ENCODE data around the gene HAAO. TPM values are rescaled to one million over a fixed set of nuclear protein-coding genes. Genes with fewer than 3 reads are reported as not detected.

The HAAO gene
- total and polyA plus RNA-seq, 2 of the 8 experiments (the other 6 are each of a cell fraction or from before 2014, with no cell fraction given), result 2.5 to 7.0 TPM

DNA sequence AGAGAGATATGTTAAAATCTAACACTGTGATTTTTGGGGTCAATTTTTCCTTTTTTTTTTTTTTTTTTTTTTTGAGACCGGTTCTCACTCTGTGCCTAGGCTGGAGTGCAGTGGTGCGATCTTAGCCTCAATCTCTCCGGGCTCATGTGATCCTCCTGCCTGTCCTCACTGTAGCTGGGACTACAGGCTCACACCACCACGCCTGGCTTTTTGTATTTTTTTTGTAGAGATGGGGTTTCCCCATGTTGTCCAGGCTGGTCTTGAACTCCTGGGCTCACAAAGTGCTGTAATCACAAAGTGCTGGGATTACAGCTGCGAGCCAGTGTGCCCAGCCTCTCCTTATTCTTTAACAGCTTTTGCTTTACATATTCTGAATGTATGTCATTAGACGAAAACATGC, 2.9 kb upstream of the HAAO start:
- no peaks in the 10 kb centered on the region for H3K9me3 ChIP-seq (ENCODE audit: insufficient read depth in 2 of 2, low read depth in 1 of 2, low read length in 1 of 2)
- no peak overlapping the region for H4K8ac ChIP-seq (ENCODE audit: extremely low read depth, insufficient read depth, low read length)
- H2BK20ac ChIP-seq (ENCODE audit: low read length), result no peak overlapping the region
- H3K27me3 ChIP-seq (replicated peaks in 1 of 4; ENCODE audit: control insufficient read depth in 3 of 4, extremely low read depth in 1 of 4, insufficient read depth in 3 of 4, low read length in 3 of 4), result peaks cover 0 to 18% (median 14%) of the 10 kb centered on the region in 4 experiments; a peak in 6 of 7 replicates
- DNase-seq (ENCODE audit: low read depth in 1 of 2, low spot score in 2 of 2), result no peak
- peaks cover 2 to 6% (median 4%) of the 10 kb centered on the region in 4 experiments; a peak in 6 of 7 replicates for H3K4me1 ChIP-seq (replicated peaks in 1 of 4; ENCODE audit: control insufficient read depth in 3 of 4, insufficient read depth in 4 of 4, low read length in 3 of 4)
- H3K79me2 ChIP-seq (ENCODE audit: control insufficient read depth in 1 of 2, insufficient read depth in 2 of 2, low read length in 2 of 2), result no peaks in the 10 kb centered on the region
- H2BK5ac ChIP-seq (ENCODE audit: low read depth, low read length), result no peak overlapping the region
- H3K23ac ChIP-seq (ENCODE audit: insufficient read length), result no peak overlapping the region
- ChIA-PET CTCF (ENCODE audit: partially characterized antibody) (interaction anchor here (0.9 to 2.2 kb wide), 7 partner anchors 11 to 153 kb away, joined by 3 to 9 read pairs (median 6); no protein-coding TSS in a partner anchor), POLR2A (ENCODE audit: partially characterized antibody) (interaction anchor here (1.7 to 5.9 kb wide), 2 partner anchors 15 to 16 kb away, joined by 5 to 61 read pairs; no protein-coding TSS in a partner anchor)
- H2BK120ac ChIP-seq (replicated peaks; ENCODE audit: low read depth, low read length), result no peak overlapping the region
- no peak overlapping the region for H3K56ac ChIP-seq (replicated peaks; ENCODE audit: insufficient read length, low read depth, low read length)
- H3K79me1 ChIP-seq (ENCODE audit: low read depth, low read length), result no peaks in the 10 kb centered on the region
- WGBS, 2 experiments (ENCODE audit: extremely low coverage in 1 of 2, insufficient coverage in 1 of 2, insufficient read length in 1 of 2, insufficient replicate concordance in 2 of 2, low coverage in 1 of 2, low lambda C conversion rate in 2 of 2, missing lambda C conversion rate in 1 of 2), result 94% methylated on average over 6 of the region's 6 CpGs; no CpG with 5 or more reads in 1 of the 2 experiments
- no peak overlapping the region for H3K4me2 ChIP-seq (ENCODE audit: insufficient read depth in 1 of 2, low read depth in 2 of 2, low read length in 2 of 2)
- H2BK12ac ChIP-seq (ENCODE audit: low read depth, low read length), result no peak overlapping the region
- FAIRE-seq, result no peak
- H3K4ac ChIP-seq (replicated peaks; ENCODE audit: insufficient read length, low read depth, low read length), result no peak overlapping the region
- H4K20me1 ChIP-seq (replicated peaks in 1 of 2; ENCODE audit: control insufficient read depth in 1 of 2, insufficient read depth in 2 of 2, low read length in 2 of 2), result no peaks in the 10 kb centered on the region
- no peak overlapping the region for H3K14ac ChIP-seq (ENCODE audit: insufficient read length)
- H2BK15ac ChIP-seq (ENCODE audit: low read length), result no peak overlapping the region
- no peak overlapping the region for H3K27ac ChIP-seq (ENCODE audit: low read depth, low read length)
- no peak overlapping the region for H2AK5ac ChIP-seq (ENCODE audit: low read depth, low read length)
- no peak overlapping the region for H4K5ac ChIP-seq (ENCODE audit: insufficient read length, low read depth, low read length)
- no peak overlapping the region for H3K4me3 ChIP-seq (ENCODE audit: extremely low read depth in 1 of 4, insufficient read depth in 2 of 4, low read depth in 3 of 4, low read length in 4 of 4)
- H3K9ac ChIP-seq (replicated peaks in 1 of 4; ENCODE audit: extremely low read depth in 1 of 4, low read depth in 3 of 4, low read length in 3 of 4), result no peak overlapping the region
- no peak overlapping the region for H2AFZ ChIP-seq (ENCODE audit: low read length)
- no peak overlapping the region for H3K18ac ChIP-seq (ENCODE audit: extremely low read depth, low read length)
- no peaks in the 10 kb centered on the region for H3K36me3 ChIP-seq (ENCODE audit: control insufficient read depth in 2 of 4, insufficient read depth in 4 of 4, low read length in 3 of 4)
- H4K91ac ChIP-seq (replicated peaks; ENCODE audit: insufficient read length, low read length), result no peak overlapping the region
- H3K23me2 ChIP-seq (ENCODE audit: low read depth, low read length), result peaks cover 9% of the 10 kb centered on the region; the same call in 1 of the 2 replicates
- TF ChIP-seq SIRT6 (IDR thresholded peaks at IDR 0.05; ENCODE audit: low read length) (no peak), SP1 (IDR thresholded peaks at IDR 0.05; ENCODE audit: low read depth, low read length) (no peak), PHF8 (conservative IDR thresholded peaks at IDR 0.05; ENCODE audit: low read depth, low read length) (no peak), RBBP5 (IDR thresholded peaks at IDR 0.05; ENCODE audit: borderline replicate concordance, low read depth, low read length) (no peak), NRF1 (IDR thresholded peaks at IDR 0.05; ENCODE audit: low read depth, low read length) (no peak), CHD1 (IDR thresholded peaks at IDR 0.05; ENCODE audit: low read depth, low read length) (no peak), CBX8 (IDR thresholded peaks at IDR 0.05; ENCODE audit: borderline replicate concordance, low read depth, low read length) (no peak), CEBPB (IDR thresholded peaks at IDR 0.05; ENCODE audit: low read depth, low read length) (no peak), BCL11A (IDR thresholded peaks at IDR 0.05; ENCODE audit: low read depth in 2 of 2, low read length in 2 of 2) (no peak), NANOG (IDR thresholded peaks at IDR 0.05; ENCODE audit: insufficient read depth, low read depth, low read length, poor library complexity, severe bottlenecking) (no peak)
- TF ChIP-seq, protein P1, sequence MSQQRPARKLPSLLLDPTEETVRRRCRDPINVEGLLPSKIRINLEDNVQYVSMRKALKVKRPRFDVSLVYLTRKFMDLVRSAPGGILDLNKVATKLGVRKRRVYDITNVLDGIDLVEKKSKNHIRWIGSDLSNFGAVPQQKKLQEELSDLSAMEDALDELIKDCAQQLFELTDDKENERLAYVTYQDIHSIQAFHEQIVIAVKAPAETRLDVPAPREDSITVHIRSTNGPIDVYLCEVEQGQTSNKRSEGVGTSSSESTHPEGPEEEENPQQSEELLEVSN (IDR thresholded peaks at IDR 0.05), result no peak

Data from H1 (cell line).